CD14-positive monocyte (primary cell): Measurements from ENCODE around the gene NCBP3. TPM values are rescaled to one million over a fixed set of nuclear protein-coding genes. Genes with fewer than 3 reads are reported as not detected.

Experiments
- DNase-seq, 3 donors: peaks; one replicate each; pipeline ENCODE4 v3.0.0-alpha.2; 2011 to 2022
- H2AFZ ChIP-seq: 2 replicates; pipeline ENCODE4 v1.6.0; 2012; ENCODE audit warnings: mild to moderate bottlenecking, low read depth, low read length, inconsistent platforms; ENCODE audit not compliant: insufficient read depth, poor library complexity, severe bottlenecking
- H3K27ac ChIP-seq, 2 donors: 1 replicate in 1 of 2; 2 replicates in 1 of 2; pipeline ENCODE4 v1.5.1; 2012 to 2013; ENCODE audit warnings: low read length in 2 of 2, control low read depth in 1 of 2, inconsistent platforms in 1 of 2, low read depth in 1 of 2, mild to moderate bottlenecking in 1 of 2
- H3K27me3 ChIP-seq, 2 donors: one replicate each; pipeline versions ENCODE4 v1.6.0 to v1.6.1; 2011 to 2013; ENCODE audit warnings: low read length in 2 of 2; ENCODE audit not compliant: control insufficient read depth in 2 of 2, insufficient read depth in 2 of 2
- H3K36me3 ChIP-seq, 2 donors: replicated peaks in 1 of 2; 1 replicate in 1 of 2; 2 replicates in 1 of 2; pipeline versions ENCODE4 v1.5.1 to v1.6.1; 2012 to 2013; ENCODE audit warnings: low read length in 2 of 2, control low read depth in 1 of 2, inconsistent platforms in 1 of 2, mild to moderate bottlenecking in 1 of 2; ENCODE audit not compliant: insufficient read depth in 2 of 2, control insufficient read depth in 1 of 2
- H3K4me1 ChIP-seq, 2 donors: 1 replicate in 1 of 2; 2 replicates in 1 of 2; pipeline versions ENCODE4 v1.5.1 to v1.6.1; 2012 to 2013; ENCODE audit warnings: low read length in 2 of 2, control low read depth in 1 of 2, inconsistent platforms in 1 of 2, mild to moderate bottlenecking in 1 of 2, moderate library complexity in 1 of 2; ENCODE audit not compliant: insufficient read depth in 2 of 2, control insufficient read depth in 1 of 2
- H3K4me2 ChIP-seq: replicated peaks from 2 replicates; pipeline ENCODE3; 2012; ENCODE audit warnings: low read length, moderate library complexity, mild to moderate bottlenecking; ENCODE audit not compliant: poor library complexity, severe bottlenecking; ENCODE audit errors: extremely low read depth
- H3K4me3 ChIP-seq, 3 experiments: fragments of 200-600 bp in 1 of 3; sonication (generic) in 1 of 3; replicated peaks in 1 of 3; 1 replicate in 2 of 3; 2 replicates in 1 of 3; pipeline ENCODE4 v1.5.1; 2011 to 2013; ENCODE audit warnings: low read length in 3 of 3, mild to moderate bottlenecking in 3 of 3, control low read depth in 2 of 3, low read depth in 2 of 3, inconsistent platforms in 1 of 3, moderate library complexity in 1 of 3
- H3K79me2 ChIP-seq: 2 replicates; pipeline ENCODE4 v1.6.0; 2012; ENCODE audit warnings: mild to moderate bottlenecking, control low read depth, inconsistent platforms, low read length, moderate library complexity; ENCODE audit not compliant: insufficient read depth
- H3K9ac ChIP-seq: 2 replicates; pipeline ENCODE4 v1.6.0; 2017; ENCODE audit warnings: low read length, mild to moderate bottlenecking; ENCODE audit not compliant: insufficient read depth, poor library complexity, severe bottlenecking
- H3K9me3 ChIP-seq, 2 donors: replicated peaks in 1 of 2; 1 replicate in 1 of 2; 2 replicates in 1 of 2; pipeline versions ENCODE4 v1.5.1 to v1.6.1; 2012 to 2013; ENCODE audit warnings: low read length in 2 of 2, control low read depth in 1 of 2; ENCODE audit not compliant: control insufficient read depth in 1 of 2, insufficient read depth in 1 of 2
- H4K20me1 ChIP-seq: 2 replicates; pipeline ENCODE4 v1.6.0; 2012; ENCODE audit warnings: mild to moderate bottlenecking, low read length, control low read depth, moderate library complexity; ENCODE audit not compliant: insufficient read depth
- H3K27ac Mint-ChIP-seq, 7 donors: one replicate each; pipeline ENCODE4 v1.8.0; 2020; ENCODE audit warnings: mild to moderate bottlenecking in 7 of 7, mixed read lengths in 7 of 7, moderate library complexity in 6 of 7, inconsistent platforms in 2 of 7
- H3K27me3 Mint-ChIP-seq, 3 donors: one replicate each; pipeline ENCODE4 v1.8.0; 2021 to 2022; ENCODE audit warnings: low read depth in 3 of 3, mild to moderate bottlenecking in 3 of 3, mixed read lengths in 3 of 3, moderate library complexity in 3 of 3, inconsistent platforms in 1 of 3
- H3K36me3 Mint-ChIP-seq, 2 donors: one replicate each; pipeline ENCODE4 v1.8.0; 2020; ENCODE audit warnings: mixed read lengths in 2 of 2, inconsistent platforms in 1 of 2, mild to moderate bottlenecking in 1 of 2
- H3K4me1 Mint-ChIP-seq: one replicate; pipeline ENCODE4 v1.8.0; 2020; ENCODE audit warnings: mild to moderate bottlenecking, mixed read lengths
- H3K4me3 Mint-ChIP-seq, 2 donors: one replicate each; pipeline ENCODE4 v1.8.0; 2020; ENCODE audit warnings: mild to moderate bottlenecking in 2 of 2, mixed read lengths in 2 of 2, moderate library complexity in 1 of 2
- H3K9me3 Mint-ChIP-seq, 7 donors: one replicate each; pipeline ENCODE4 v1.8.0; 2020 to 2022; ENCODE audit warnings: mixed read lengths in 7 of 7, mild to moderate bottlenecking in 6 of 7, moderate library complexity in 6 of 7, inconsistent platforms in 2 of 7
- WGBS: methylation state at CpG from one replicate; pipeline ENCODE4 v1.1.5; 2013; ENCODE audit warnings: missing lambda C conversion rate; ENCODE audit not compliant: insufficient coverage; 5-methylcytosine and 5-hydroxymethylcytosine counted together
- intact Hi-C, 2 donors: fragments of 100-400 bp; cut with micrococcal nuclease; formaldehyde crosslinking; loops; one replicate each; pipeline versions ENCODE4 v1.15.0 to v1.15.1; 2023
- polyA plus RNA-seq, 3 donors: library from polyadenylated mRNA; depleted of rRNA in 1 of 3; unstranded in 2 of 3; stranded (reverse) in 1 of 3; fragments of 300-500 nt in 2 of 3; fragments of >200 nt in 1 of 3; fragmentation: Illumina TruSeq in 2 of 3; gene quantifications; 1 replicate in 2 of 3; 2 replicates in 1 of 3; pipeline ENCODE4 v1.2.3, GENCODE V29; 2012 to 2021
- TF ChIP-seq, protein P1 (sequence below): fragments of 200-600 bp; IDR thresholded peaks from one replicate; pipeline ENCODE4 v1.8.0; 2022; ENCODE audit warnings: antibody characterized with exemption, mild to moderate bottlenecking

NCBP3 gene
- polyA plus RNA-seq, 3 donors, result 4.9 to 19.0 (median 8.5) TPM

DNA sequence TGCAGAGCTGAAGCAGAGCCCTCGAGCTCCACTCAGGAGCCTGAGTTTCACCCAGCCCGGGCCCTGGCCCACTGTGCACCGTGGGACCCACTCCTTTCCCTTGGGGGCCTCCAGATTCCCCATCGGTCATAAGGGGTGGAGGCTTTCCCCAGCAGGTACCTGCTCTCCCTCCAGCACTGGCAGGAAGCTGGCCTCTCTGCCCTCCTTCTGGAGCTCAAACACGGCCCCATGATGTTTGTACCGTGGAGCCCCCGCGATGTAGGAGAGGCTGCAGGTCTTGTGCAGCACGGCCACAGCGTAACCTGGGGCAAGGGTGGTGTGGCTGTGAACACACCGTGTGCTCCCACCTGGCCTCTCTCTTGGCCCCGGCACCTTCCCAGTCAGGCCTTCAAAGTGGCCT, 92.4 kb downstream of the NCBP3 start:
- intact Hi-C loops, result no loop called here
- Histone ChIP-seq H3K9ac (no peak overlapping the region), H4K20me1 (no peaks in the 10 kb centered on the region), H3K4me2 (no peak overlapping the region), H3K79me2 (no peaks in the 10 kb centered on the region), H3K9me3 (no peaks in the 10 kb centered on the region), H3K27me3 (no peaks in the 10 kb centered on the region), H3K36me3 (no peaks in the 10 kb centered on the region), H2AFZ (no peak overlapping the region), H3K4me1 (peaks cover 11 to 15% of the 10 kb centered on the region in 2 donors), H3K4me3 (no peak overlapping the region), H3K27ac (no peak overlapping the region)
- H3K4me3 Mint-ChIP-seq, result no peak overlapping the region
- TF ChIP-seq, protein P1, sequence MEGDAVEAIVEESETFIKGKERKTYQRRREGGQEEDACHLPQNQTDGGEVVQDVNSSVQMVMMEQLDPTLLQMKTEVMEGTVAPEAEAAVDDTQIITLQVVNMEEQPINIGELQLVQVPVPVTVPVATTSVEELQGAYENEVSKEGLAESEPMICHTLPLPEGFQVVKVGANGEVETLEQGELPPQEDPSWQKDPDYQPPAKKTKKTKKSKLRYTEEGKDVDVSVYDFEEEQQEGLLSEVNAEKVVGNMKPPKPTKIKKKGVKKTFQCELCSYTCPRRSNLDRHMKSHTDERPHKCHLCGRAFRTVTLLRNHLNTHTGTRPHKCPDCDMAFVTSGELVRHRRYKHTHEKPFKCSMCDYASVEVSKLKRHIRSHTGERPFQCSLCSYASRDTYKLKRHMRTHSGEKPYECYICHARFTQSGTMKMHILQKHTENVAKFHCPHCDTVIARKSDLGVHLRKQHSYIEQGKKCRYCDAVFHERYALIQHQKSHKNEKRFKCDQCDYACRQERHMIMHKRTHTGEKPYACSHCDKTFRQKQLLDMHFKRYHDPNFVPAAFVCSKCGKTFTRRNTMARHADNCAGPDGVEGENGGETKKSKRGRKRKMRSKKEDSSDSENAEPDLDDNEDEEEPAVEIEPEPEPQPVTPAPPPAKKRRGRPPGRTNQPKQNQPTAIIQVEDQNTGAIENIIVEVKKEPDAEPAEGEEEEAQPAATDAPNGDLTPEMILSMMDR, result no peak
- peaks cover 1 to 4% (median 4%) of the 10 kb centered on the region in 3 donors for H3K27me3 Mint-ChIP-seq
- peaks cover 0 to 3% (median 0%) of the 10 kb centered on the region in 7 donors for H3K9me3 Mint-ChIP-seq
- H3K27ac Mint-ChIP-seq, result no peak overlapping the region
- DNase-seq, result no peak
- 94% methylated on average over 7 of the region's 12 CpGs for WGBS
- no peaks in the 10 kb centered on the region for H3K36me3 Mint-ChIP-seq
- H3K4me1 Mint-ChIP-seq, result peaks cover 19% of the 10 kb centered on the region

Other genes starting within 250 kb of the NCBP3 start
- 1 to 10 TPM in 1 of 3 donors, not detected in 2; 3.6 TPM for gene TRPV1, start 236.8 kb downstream of the NCBP3 start, polyA plus RNA-seq
- 1 to 10 TPM; 4.3 to 4.6 (median 4.6) TPM for gene SHPK, start 210.0 kb downstream of the NCBP3 start, polyA plus RNA-seq
- gene CTNS, start 209.5 kb downstream of the NCBP3 start, polyA plus RNA-seq, result 10 to 100 TPM; 11.6 to 11.8 (median 11.7) TPM
- 10 to 100 TPM; 29.6 to 71.8 (median 70.9) TPM for gene TAX1BP3, start 177.7 kb downstream of the NCBP3 start, polyA plus RNA-seq
- gene EMC6, start 177.4 kb downstream of the NCBP3 start, polyA plus RNA-seq, result 100 to 1,000 TPM in 2 of 3 donors, 10 to 100 TPM in 1; 24.4 to 118 (median 105) TPM
- 1 to 10 TPM in 2 of 3 donors, under 1 TPM in 1; 0.64 to 8.8 (median 3.4) TPM for gene P2RX5, start 150.1 kb downstream of the NCBP3 start, polyA plus RNA-seq
- under 1 TPM in 1 of 3 donors, not detected in 2; 0.05 TPM for gene HASPIN, start 122.3 kb downstream of the NCBP3 start, polyA plus RNA-seq
- 100 to 1,000 TPM in 1 of 3 donors, 10 to 100 TPM in 2; 66.6 to 102 (median 78.8) TPM for gene ITGAE, start 45.1 kb downstream of the NCBP3 start, polyA plus RNA-seq
- 10 to 100 TPM in 1 of 3 donors, 1 to 10 TPM in 1, under 1 TPM in 1; 0.74 to 24.1 (median 1.5) TPM for gene CAMKK1, start 46.8 kb upstream of the NCBP3 start, polyA plus RNA-seq
- gene P2RX1, start 70.2 kb upstream of the NCBP3 start, polyA plus RNA-seq, result 100 to 1,000 TPM in 1 of 3 donors, 10 to 100 TPM in 2; 22.9 to 117 (median 33.8) TPM
- gene ATP2A3, start 118.2 kb upstream of the NCBP3 start, polyA plus RNA-seq, result 10 to 100 TPM in 1 of 3 donors, 1 to 10 TPM in 2; 6.9 to 46.5 (median 9.5) TPM